Stomach (tissue), 9 donors: ENCODE results near the gene SPON2. TPM values are rescaled to one million over a fixed set of nuclear protein-coding genes. Genes with fewer than 3 reads are reported as not detected.

ENCODE experiments used
- DNase-seq, 2 donors: peaks; one replicate each; pipeline versions ENCODE4 v3.0.0 to v3.0.0-alpha.2; 2013 to 2019
- H3K27ac ChIP-seq, 5 donors: fragments of 200-600 bp in 4 of 5; sonication (generic) in 4 of 5; one replicate each; pipeline ENCODE4 v1.5.1; 2013 to 2019; ENCODE audit warnings: mild to moderate bottlenecking in 1 of 5, moderate library complexity in 1 of 5
- H3K27me3 ChIP-seq, 3 donors: fragments of 200-600 bp; sonication (generic); one replicate each; pipeline ENCODE4 v1.5.1; 2017 to 2019; ENCODE audit warnings: mixed run types in 1 of 3
- H3K36me3 ChIP-seq, 4 donors: fragments of 200-600 bp; sonication (generic); 1 replicate in 3 of 4; 2 replicates in 1 of 4; pipeline ENCODE4 v1.5.1; 2016 to 2019
- H3K4me1 ChIP-seq, 4 donors: fragments of 200-600 bp; sonication (generic); one replicate each; pipeline ENCODE4 v1.5.1; 2016 to 2019
- H3K4me3 ChIP-seq, 4 donors: fragments of 200-600 bp; sonication (generic) in 3 of 4; one replicate each; pipeline ENCODE4 v1.5.1; 2016 to 2019; ENCODE audit warnings: mild to moderate bottlenecking in 1 of 4
- H3K9me3 ChIP-seq, 4 donors: fragments of 200-600 bp; sonication (generic); one replicate each; pipeline ENCODE4 v1.5.1; 2016 to 2019
- CTCF ChIP-seq, 7 experiments: fragments of 450-650 bp in 4 of 7; fragments of 200-600 bp in 3 of 7; sonication (generic) in 3 of 7; IDR thresholded peaks; one replicate each; pipeline ENCODE4 v1.5.1; 2016 to 2019; ENCODE audit warnings: antibody characterized with exemption in 7 of 7, control low read depth in 2 of 7, mild to moderate bottlenecking in 1 of 7
- EP300 ChIP-seq: sonication (generic); formaldehyde crosslinking; IDR thresholded peaks from one replicate; pipeline ENCODE4 v1.6.1; 2017; ENCODE audit warnings: antibody characterized with exemption
- POLR2A ChIP-seq, 4 donors: fragments of 450-650 bp; IDR thresholded peaks; one replicate each; pipeline ENCODE4 v1.6.1; 2016; ENCODE audit warnings: antibody characterized with exemption in 4 of 4, control low read depth in 2 of 4, mild to moderate bottlenecking in 1 of 4, moderate library complexity in 1 of 4
- POLR2AphosphoS5 ChIP-seq, 3 donors: sonication (generic); formaldehyde crosslinking; IDR thresholded peaks; one replicate each; pipeline ENCODE4 v1.6.1; 2016; ENCODE audit warnings: antibody characterized with exemption in 3 of 3
- WGBS, 5 donors: extraction: QIAGEN DNeasy Blood & Tissue Kit in 3 of 5; methylation state at CpG; one replicate each; pipeline versions ENCODE4 v1.1.5 to v1.1.7; 2013 to 2018; 5-methylcytosine and 5-hydroxymethylcytosine counted together
- intact Hi-C: fragments of 100-400 bp; cut with DNase I; formaldehyde crosslinking; loops from one replicate; pipeline ENCODE4 v1.15.1; 2023; ENCODE audit warnings: low total_unique reads
- polyA plus RNA-seq, 3 donors: library from polyadenylated mRNA; stranded (reverse); fragments of 200-250 nt; gene quantifications; one replicate each; pipeline ENCODE4 v1.2.3, GENCODE V29; 2013
- total RNA-seq, 5 donors: library from RNA; depleted of rRNA; stranded (reverse); fragments of >200 nt; gene quantifications; one replicate each; pipeline versions ENCODE4 v1.1.0 to v1.2.3, GENCODE V29; 2014 to 2016
- donor health status: healthy with polysubstance abuse.
- donor health status: Bipolar disorder and iron deficiency.
- donor health status: healthy.

The SPON2 gene
- total and polyA plus RNA-seq, 8 donors, result 12.8 to 224 (median 47.6) TPM

GRCh38 chr4:1187182-1187581 is 14.8 kb upstream of the SPON2 start:
- intact Hi-C loops, result no loop called here
- Histone ChIP-seq H3K9me3 (no peaks in the 10 kb centered on the region), H3K4me3 (no peak overlapping the region), H3K27ac (peak overlapping the region in 1 of 5 donors; percentile 36), H3K36me3 (no peaks in the 10 kb centered on the region), H3K27me3 (no peaks in the 10 kb centered on the region), H3K4me1 (peaks cover 8 to 42% (median 20%) of the 10 kb centered on the region in 4 donors)
- TF ChIP-seq POLR2A (IDR thresholded peaks at IDR 0.05) (no peak), EP300 (no peak), CTCF (IDR thresholded peaks at IDR 0.05) (no peak), POLR2AphosphoS5 (IDR thresholded peaks at IDR 0.05) (no peak)
- WGBS, 5 donors, result 14 to 45% (median 31%) methylated on average over 1 of the region's 1 CpG
- peak; percentile 27 to 44 for DNase-seq

GRCh38 chr4:1183985-1184773 is 11.8 kb upstream of the SPON2 start:
- Histone ChIP-seq H3K27me3 (no peaks in the 10 kb centered on the region), H3K27ac (peak overlapping the region in 3 of 5 donors; percentile 46 to 56 (median 48)), H3K36me3 (no peaks in the 10 kb centered on the region), H3K9me3 (peaks cover 0 to 5% (median 0%) of the 10 kb centered on the region in 4 donors), H3K4me1 (peaks cover 3 to 31% (median 11%) of the 10 kb centered on the region in 4 donors), H3K4me3 (no peak overlapping the region)
- DNase-seq, result peak; percentile 16 to 26
- TF ChIP-seq CTCF (IDR thresholded peaks at IDR 0.05), result no peak
- no peak for TF ChIP-seq POLR2A (IDR thresholded peaks at IDR 0.05)
- no peak for TF ChIP-seq POLR2AphosphoS5 (IDR thresholded peaks at IDR 0.05)
- TF ChIP-seq EP300, result no peak
- intact Hi-C loops, result no loop called here
- 58 to 63% (median 62%) methylated on average over 6 of the region's 6 CpGs for WGBS, 5 donors

GRCh38 chr4:1182313-1182712 is 9.9 kb upstream of the SPON2 start:
- no peak for TF ChIP-seq POLR2A (IDR thresholded peaks at IDR 0.05)
- TF ChIP-seq CTCF (IDR thresholded peaks at IDR 0.05), result no peak
- no peak overlapping the region for H3K27ac ChIP-seq
- H3K4me3 ChIP-seq, result no peak overlapping the region
- intact Hi-C loops, result no loop called here
- no peaks in the 10 kb centered on the region for H3K36me3 ChIP-seq
- H3K27me3 ChIP-seq, result no peaks in the 10 kb centered on the region
- peaks cover 0 to 5% (median 0%) of the 10 kb centered on the region in 4 donors for H3K9me3 ChIP-seq
- DNase-seq, result no peak
- peaks cover 5 to 33% (median 26%) of the 10 kb centered on the region in 4 donors for H3K4me1 ChIP-seq

- intact Hi-C loops, result no loop called here
- Histone ChIP-seq H3K4me1 (peaks cover 5 to 37% (median 27%) of the 10 kb centered on the region in 4 donors), H3K27ac (no peak overlapping the region), H3K36me3 (no peaks in the 10 kb centered on the region), H3K4me3 (no peak overlapping the region), H3K27me3 (peaks cover 0 to 2% (median 0%) of the 10 kb centered on the region in 3 donors), H3K9me3 (peaks cover 0 to 5% (median 0%) of the 10 kb centered on the region in 4 donors)
- DNase-seq, result no peak
- TF ChIP-seq EP300 (no peak), POLR2AphosphoS5 (IDR thresholded peaks at IDR 0.05) (no peak), POLR2A (IDR thresholded peaks at IDR 0.05) (no peak), CTCF (IDR thresholded peaks at IDR 0.05) (no peak)
Observed at GRCh38 chr4:1180663-1181062, 8.3 kb upstream of the SPON2 start.
